ENCODE data around the gene NINJ1. TPM values are rescaled to one million over a fixed set of nuclear protein-coding genes. Genes with fewer than 3 reads are reported as not detected.

NINJ1 gene
- total RNA-seq, 4 donors from 2014 or later = 12.6 to 61.3 (median 31.4) TPM

DNA sequence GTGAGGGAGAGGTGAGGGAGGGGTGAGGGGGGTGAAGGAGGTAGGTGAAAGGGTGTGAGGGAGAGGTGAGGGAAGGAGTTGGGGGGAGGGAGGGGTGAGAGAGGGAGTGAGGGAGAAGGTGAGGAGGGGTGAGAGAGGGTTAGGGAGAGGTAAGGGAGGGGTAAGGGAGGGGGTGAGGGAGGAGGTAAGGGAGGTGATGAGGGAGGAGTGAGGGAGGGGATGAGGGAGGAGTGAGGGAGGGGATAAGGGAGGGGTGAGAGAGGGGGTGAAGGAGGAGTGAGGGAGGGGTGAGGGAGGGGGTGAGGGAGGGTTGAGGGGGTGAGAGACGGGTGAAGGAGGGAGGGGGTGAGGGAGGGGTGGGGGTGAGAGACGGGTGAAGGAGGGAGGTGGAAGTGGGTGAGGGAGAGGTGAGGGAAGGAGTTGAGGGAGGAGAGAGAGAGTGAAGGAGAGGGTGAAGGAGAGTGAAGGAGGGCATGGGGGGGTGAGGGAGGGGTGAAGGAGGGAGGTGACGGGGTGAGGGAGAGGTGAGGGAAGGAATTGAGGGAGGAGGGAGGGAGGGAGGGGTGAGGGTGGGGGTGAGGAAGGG lies 18.5 kb downstream of the NINJ1 start:
- no peak for DNase-seq
- TF ChIP-seq, protein P1, sequence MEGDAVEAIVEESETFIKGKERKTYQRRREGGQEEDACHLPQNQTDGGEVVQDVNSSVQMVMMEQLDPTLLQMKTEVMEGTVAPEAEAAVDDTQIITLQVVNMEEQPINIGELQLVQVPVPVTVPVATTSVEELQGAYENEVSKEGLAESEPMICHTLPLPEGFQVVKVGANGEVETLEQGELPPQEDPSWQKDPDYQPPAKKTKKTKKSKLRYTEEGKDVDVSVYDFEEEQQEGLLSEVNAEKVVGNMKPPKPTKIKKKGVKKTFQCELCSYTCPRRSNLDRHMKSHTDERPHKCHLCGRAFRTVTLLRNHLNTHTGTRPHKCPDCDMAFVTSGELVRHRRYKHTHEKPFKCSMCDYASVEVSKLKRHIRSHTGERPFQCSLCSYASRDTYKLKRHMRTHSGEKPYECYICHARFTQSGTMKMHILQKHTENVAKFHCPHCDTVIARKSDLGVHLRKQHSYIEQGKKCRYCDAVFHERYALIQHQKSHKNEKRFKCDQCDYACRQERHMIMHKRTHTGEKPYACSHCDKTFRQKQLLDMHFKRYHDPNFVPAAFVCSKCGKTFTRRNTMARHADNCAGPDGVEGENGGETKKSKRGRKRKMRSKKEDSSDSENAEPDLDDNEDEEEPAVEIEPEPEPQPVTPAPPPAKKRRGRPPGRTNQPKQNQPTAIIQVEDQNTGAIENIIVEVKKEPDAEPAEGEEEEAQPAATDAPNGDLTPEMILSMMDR (IDR thresholded peaks at IDR 0.05) = no peak
- peak overlapping the region in 2 of 4 donors; percentile 55 to 72 for H3K27ac ChIP-seq
- H3K27me3 ChIP-seq = no peaks in the 10 kb centered on the region
- intact Hi-C loops (cut with DNase I) = loop anchor here (10.0 kb wide), 1 partner anchor 111 kb away; no protein-coding TSS in a partner anchor
- no peak overlapping the region for H3K4me3 ChIP-seq
- no peaks in the 10 kb centered on the region for H3K9me3 ChIP-seq
- WGBS, 2 donors = 57 to 62% methylated on average over 1 of the region's 3 CpGs
- peaks cover 0 to 38% (median 22%) of the 10 kb centered on the region in 3 donors for H3K36me3 ChIP-seq
- H3K4me1 ChIP-seq = peaks cover 9 to 33% (median 18%) of the 10 kb centered on the region in 3 donors

DNA sequence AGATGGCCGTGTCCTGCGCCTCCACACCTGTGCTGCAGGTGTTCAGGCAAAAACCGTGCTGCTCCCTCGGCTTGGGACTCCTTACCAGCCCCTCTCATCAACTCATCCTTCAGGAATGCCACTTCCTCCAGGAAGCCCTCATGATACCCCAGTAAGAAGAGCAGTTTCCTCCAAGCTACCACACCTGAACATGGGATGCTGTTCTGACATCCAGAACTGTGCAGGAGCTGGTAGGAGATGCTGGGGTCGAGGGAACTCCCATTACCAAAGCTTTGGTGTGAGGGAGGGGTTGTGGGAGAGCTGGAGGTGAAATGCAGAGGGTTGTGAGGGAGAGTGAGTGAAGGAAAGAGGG lies 19.1 kb downstream of the NINJ1 start:
- Histone ChIP-seq H3K4me1 (peaks cover 6 to 26% (median 12%) of the 10 kb centered on the region in 3 donors), H3K27ac (no peak overlapping the region), H3K36me3 (peaks cover 0 to 44% (median 24%) of the 10 kb centered on the region in 3 donors), H3K27me3 (no peaks in the 10 kb centered on the region), H3K4me3 (no peak overlapping the region), H3K9me3 (no peaks in the 10 kb centered on the region)
- intact Hi-C loops (cut with DNase I) = loop anchor here (5.0 to 10.0 kb wide), 2 partner anchors 47 to 110 kb away; no protein-coding TSS in a partner anchor
- TF ChIP-seq, protein P1 (IDR thresholded peaks at IDR 0.05) = no peak
- TF ChIP-seq POLR2A (IDR thresholded peaks at IDR 0.05) = no peak
- DNase-seq = no peak
- 56 to 80% methylated on average over 1 to 5 of the region's 5 CpGs for WGBS, 2 donors

DNA sequence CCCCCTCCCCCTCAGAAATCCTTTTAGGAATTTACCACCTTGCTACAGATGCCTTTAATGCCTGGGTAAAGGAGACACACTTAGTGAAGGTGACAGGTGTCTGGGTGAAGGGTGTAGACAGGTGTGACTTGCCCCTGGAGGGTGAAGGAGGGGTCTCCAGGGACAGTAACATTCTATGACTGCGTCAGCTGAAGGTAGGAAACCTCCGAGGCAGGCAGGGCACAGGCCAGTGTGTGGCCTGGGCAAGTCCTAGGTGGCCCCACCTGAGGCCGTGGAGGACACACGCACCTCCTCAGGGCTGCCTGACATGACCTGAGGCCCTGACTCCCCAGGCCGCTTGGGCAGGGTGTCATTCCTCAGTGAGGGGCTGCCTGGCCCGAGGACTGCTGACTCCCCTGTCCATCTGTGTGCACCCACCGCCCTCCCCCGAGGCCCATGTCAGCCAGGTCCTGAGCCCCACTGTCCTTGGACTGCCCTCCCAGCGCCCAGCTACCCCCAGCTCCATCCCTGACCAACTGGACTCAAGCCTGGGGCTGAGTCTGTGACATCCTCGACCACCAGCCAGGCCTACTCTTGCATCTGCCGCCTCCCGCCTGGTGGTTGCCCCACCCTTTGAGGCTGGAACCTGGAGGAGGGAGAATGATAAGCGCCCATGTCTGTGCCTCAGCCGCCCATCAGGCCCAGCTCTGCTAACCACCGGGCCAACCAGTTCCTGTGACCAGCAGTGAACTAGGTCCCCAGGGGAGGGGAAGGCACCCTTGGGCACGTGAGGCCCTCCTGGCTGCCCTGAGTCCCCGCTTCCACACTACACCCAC lies 19.7 kb downstream of the NINJ1 start:
- no peak for DNase-seq
- whole genome bisulfite sequencing, 2 donors = 17% methylated on average over 1 of the region's 17 CpGs; no CpG with 5 or more reads in 1 of the 2 donors
- Histone ChIP-seq H3K4me1 (peaks cover 6 to 23% (median 10%) of the 10 kb centered on the region in 3 donors), H3K4me3 (no peak overlapping the region), H3K27me3 (no peaks in the 10 kb centered on the region), H3K27ac (no peak overlapping the region), H3K9me3 (no peaks in the 10 kb centered on the region), H3K36me3 (peaks cover 0 to 50% (median 24%) of the 10 kb centered on the region in 3 donors)
- TF ChIP-seq POLR2A (IDR thresholded peaks at IDR 0.05) = no peak
- TF ChIP-seq, protein P1 (IDR thresholded peaks at IDR 0.05) = no peak
- intact Hi-C loops (cut with DNase I) = loop anchor here (5.0 to 10.0 kb wide), 2 partner anchors 48 to 110 kb away; no protein-coding TSS in a partner anchor

DNA sequence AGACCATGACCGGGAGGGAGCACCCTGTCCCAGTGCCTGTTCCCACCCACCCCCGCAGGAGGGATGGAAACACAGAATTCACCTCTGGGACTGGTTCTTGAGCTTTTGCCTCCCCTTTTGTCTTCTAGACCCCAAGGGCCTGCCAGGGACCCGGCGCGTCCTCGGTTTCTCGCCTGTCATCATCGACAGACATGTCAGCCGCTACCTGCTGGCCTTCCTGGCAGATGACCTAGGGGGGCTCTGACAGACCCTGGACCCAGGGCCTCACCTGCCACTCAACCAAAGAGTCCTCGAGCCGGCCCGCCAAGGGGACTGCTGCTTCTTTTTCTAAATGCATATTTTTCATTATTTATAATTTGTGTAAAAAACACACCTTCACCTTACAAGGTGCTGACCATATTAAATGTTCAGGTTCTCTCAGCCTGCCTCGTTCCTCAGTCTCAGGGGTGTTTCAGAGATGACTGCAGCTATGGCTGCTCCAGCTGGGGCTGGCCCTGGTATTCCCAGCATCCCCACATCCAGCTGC lies 21.1 kb downstream of the NINJ1 start:
- TF ChIP-seq, protein P1 (IDR thresholded peaks at IDR 0.05) = no peak
- no peak for TF ChIP-seq POLR2A (IDR thresholded peaks at IDR 0.05)
- H3K9me3 ChIP-seq = no peaks in the 10 kb centered on the region
- no peak for DNase-seq
- no peaks in the 10 kb centered on the region for H3K27me3 ChIP-seq
- H3K4me1 ChIP-seq = peaks cover 6 to 27% (median 10%) of the 10 kb centered on the region in 3 donors
- no peak overlapping the region for H3K27ac ChIP-seq
- intact Hi-C loops (cut with DNase I) = loop anchor here (5.0 to 10.0 kb wide), 2 partner anchors 49 to 108 kb away; no protein-coding TSS in a partner anchor
- H3K36me3 ChIP-seq = peaks cover 9 to 60% (median 28%) of the 10 kb centered on the region in 3 donors
- 85 to 88% methylated on average over 13 of the region's 13 CpGs for WGBS, 2 donors
- H3K4me3 ChIP-seq = no peak overlapping the region
